Right forelimb (tissue), 1 donor: ENCODE results near the gene RTF1.

ENCODE experiments used
- DNase-seq: peaks from one replicate; pipeline ENCODE4 v3.0.0-alpha.2; 2018

RTF1 gene

GRCh38 chr15:41507820-41508290, 91.0 kb downstream of the RTF1 start:
- no peak for DNase-seq

- DNase-seq = no peak
Measured at GRCh38 chr15:41510728-41511127, 93.8 kb downstream of the RTF1 start.

DNA sequence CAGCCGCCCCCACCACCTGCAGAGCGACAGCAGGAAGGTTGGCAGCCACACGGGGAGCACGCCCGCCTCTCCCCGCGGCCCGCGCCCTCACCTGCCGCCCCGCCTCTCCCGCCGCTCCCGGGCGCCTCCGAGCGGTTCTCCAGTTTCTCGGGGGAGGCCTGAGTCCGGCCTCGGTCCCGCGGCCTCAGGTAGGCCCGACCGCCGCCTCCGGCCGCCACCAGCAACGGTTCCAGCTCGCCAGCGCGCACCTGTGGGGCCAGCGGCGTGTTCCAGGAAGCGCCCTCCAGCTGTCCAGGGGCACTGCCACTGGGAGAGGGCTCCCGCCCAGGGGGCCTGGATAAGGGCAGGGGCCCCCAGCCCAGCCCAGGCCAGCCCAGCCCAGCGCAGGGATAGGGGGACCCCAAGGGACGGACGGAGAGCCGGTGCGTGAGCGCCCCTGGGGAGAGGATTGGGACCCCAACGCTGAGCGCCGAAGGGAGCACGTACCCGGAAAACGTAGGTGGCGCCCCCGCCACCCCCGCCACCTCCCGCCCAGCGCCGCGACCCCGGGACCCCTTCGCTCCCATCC, 94.5 kb downstream of the RTF1 start:
- no peak for DNase-seq

- no peak for DNase-seq
Measured at GRCh38 chr15:41511899-41512369, 95.0 kb downstream of the RTF1 start.

GRCh38 chr15:41512512-41512939, 95.6 kb downstream of the RTF1 start:
- no peak for DNase-seq

DNA sequence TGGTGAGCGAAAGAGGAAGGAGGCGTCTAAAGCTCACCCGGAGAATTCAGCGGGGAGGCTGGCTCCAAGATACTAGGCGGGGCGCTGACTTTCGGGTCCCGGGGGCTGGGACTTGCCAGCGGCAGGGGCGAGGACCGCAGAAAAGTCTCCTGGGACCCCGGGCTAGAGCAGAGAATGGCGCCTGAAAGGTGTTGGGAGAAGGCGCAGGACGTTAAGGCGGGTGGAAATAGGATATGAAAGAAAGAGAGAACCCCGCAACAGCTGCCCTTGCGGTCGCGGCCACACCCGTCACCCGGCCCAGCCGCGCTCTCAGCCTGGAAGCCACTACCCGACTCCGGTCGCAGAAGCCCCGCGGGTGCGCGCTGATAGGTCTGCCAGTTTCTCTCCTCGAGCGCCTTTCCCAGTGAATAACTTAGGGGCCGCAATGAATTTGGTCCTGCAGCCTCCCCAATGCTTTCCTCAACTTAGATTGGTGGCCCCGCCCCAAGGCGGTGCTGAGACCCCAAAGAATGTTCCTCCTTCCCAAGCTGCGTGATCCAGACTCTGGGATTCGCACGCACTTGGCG, 96.1 kb downstream of the RTF1 start:
- DNase-seq = no peak

DNA sequence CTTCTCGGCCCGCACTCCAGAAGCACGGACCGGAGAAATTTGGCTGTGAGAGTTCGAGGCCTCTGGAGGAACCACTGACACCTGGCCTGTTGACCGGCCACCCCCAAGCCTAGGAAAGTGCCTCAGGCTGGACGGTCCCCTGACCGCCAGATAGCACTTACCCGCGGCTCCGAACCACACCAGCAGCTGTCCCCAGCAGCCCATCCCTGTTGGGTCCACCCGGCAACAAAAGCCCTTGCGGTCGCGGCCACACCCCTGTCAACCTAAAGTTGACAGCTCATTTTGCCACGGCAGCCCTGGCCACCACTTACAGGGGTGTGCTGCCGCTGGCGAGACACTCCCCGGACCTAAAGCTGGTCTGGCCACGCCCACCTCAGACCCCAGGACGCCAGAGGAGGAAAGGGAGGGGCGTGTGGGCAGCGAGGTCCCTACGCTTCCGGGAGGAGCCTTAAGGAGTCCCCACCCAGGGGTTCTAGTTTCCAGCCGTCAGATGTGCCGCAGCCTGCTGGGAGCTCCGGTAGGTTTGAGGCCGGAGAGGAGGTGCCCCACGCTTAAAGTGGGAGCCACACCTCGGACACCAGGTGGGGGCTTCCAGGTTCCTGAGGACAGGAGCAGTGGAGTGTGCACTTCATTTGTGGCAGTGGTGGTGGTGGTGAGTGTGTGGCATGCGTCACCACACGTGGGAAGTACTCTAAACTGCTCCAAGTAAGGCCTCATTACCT, 96.8 kb downstream of the RTF1 start, which contains the start of gene LTK:
TSS of gene LTK (minus strand) at position 322 of the 722 bp plus-strand sequence. CDS start at position 204, 118 bp downstream.
- no peak for DNase-seq

- no peak for DNase-seq
Measured at GRCh38 chr15:41517895-41518449, 101.1 kb downstream of the RTF1 start.

GRCh38 chr15:41520636-41521035, 103.7 kb downstream of the RTF1 start:
- DNase-seq = no peak

GRCh38 chr15:41521614-41522013, 104.7 kb downstream of the RTF1 start:
- DNase-seq = no peak

DNA sequence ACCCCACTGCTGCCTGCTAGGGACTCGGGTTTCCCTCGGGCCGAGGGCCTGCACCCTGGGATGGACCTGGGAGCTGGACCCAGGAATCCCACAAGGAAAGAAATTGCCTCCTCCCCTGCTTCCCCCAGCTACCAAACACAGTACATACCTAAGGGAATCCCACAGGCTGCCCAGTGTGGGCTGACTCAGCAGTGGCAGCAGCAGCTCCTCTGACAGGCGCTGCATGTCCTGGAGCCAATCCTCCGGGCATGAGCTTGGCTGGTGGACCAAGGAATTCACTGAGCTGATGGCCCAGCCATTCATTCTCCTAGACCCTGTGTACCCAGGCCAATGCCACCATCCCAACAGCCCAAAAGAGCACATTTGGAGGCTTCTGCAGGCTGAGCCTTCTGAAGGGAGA, 106.2 kb downstream of the RTF1 start:
- no peak for DNase-seq

GRCh38 chr15:41530363-41530956, 113.6 kb downstream of the RTF1 start:
- DNase-seq = no peak
